HG03558 (cell line): ENCODE data around the gene GJD4.

Experiments used
- ATAC-seq: cut with Tn5 transposase; IDR thresholded peaks from one replicate; pipeline ENCODE4 v1.9.1; 2021; ENCODE audit warnings: moderate number of reproducible peaks; ENCODE audit not compliant: unreplicated experiment; ENCODE audit errors: extremely low read depth

Gene GJD4

DNA sequence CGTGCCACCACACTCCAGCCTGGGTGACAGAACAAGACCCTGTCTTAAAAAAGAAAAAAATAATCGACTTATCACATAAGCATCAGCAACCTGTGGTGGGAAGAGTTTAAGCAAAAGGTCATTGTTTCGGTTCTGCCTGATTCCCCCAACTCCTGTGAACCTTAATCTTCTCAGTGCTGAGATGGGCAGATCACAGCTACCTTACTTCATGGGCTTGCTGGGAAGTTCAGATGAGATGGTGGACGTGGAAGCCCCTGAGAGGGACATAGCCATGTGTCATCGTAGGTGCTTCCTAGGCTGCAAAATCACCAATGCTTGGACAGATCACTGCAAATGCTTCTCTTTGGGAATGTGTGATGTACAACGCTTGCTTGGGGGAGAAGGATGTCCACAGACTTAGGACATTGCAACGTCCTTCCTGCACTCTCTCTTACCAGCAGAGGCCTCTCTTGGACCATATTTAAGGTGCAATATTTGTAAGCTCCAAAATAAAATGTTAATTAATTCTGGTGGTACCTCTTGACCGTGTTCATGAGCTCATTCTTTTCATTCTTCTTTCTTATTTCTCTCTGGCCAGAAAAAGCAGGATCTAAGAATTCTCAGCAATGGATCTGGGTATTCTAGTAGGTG is 8.6 kb downstream of the GJD4 start:
- ATAC-seq, result no peak

DNA sequence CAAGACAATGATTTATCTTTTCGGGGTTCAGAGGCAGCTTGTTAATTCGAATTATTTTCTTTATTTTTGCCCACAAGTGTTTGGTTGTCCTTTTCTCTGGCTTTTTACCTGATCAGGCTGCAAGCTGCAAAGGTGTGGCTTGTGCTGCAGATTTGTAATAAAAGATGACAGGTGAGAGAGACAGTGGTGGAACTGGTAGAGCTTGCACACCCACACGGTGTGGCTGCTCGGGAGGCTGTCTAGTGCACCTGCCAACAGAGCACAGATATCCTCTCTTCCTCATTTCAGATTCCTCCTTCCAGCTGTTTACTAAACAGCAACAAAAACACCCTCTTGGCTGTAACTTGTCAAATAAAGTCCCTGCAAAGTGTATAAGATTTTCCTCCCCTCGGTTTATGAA is 9.2 kb downstream of the GJD4 start:
- ATAC-seq, result no peak

DNA sequence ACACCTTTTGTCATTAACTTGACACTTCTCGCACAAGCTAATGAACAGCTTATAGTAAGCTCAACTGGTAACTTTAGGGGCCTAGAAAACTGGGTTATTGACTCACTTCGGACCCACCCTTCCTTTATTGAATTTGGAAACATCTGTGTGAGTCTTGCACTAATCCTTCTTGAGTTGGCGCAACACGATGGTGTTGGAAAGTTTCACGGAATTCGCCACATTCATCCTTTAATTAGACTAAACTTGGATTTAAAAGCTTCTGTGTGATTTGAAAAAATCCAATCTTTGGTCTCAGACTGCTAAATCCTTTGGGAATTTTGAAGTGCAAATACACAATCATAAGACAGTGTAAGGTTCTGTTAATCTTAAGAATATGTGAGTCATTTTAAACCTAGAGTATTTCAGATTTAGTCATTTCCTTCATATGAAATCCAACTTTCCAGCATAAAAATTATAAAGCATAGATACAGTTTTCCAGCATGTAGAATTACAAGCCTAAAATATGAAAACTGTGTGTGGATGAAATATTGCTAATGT is 21.9 kb downstream of the GJD4 start:
- no peak for ATAC-seq

DNA sequence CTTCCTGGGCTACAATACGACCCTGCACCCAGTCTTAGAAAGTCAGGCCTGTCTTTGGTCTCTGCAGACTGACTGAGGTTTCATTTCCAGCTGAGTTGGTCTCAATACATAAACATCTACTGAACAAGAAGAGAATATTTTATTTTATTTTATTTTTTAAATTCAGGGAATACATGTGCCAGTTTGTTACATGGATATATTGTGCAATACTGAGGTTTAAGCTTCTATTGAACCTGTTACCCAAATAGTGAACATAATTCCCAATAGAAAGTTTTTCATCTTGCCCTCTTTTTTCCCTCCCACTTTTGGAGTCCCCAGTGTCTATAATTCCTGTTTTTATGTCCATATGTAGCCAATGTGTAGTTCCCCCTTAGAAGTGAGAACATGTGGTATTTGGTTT is 26.3 kb downstream of the GJD4 start:
- no peak for ATAC-seq

DNA sequence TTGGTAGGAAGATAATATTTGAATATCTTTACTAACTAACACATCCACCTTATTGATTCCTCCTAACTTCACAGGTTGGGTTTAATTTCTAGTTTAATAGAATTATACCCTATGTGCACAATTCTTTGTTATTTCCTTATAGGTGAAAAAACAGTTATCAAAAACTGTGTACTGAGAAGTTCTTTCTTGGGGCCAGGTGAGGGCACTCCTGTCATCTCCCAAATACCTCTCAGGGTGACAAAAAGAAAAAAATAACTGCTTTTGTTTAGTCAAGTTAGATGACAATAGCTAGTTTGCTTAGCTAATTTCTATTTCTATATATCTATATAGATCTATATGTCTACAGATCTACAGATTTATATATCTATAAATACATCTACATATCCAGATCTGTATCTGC is 26.9 kb downstream of the GJD4 start:
- no peak for ATAC-seq

DNA sequence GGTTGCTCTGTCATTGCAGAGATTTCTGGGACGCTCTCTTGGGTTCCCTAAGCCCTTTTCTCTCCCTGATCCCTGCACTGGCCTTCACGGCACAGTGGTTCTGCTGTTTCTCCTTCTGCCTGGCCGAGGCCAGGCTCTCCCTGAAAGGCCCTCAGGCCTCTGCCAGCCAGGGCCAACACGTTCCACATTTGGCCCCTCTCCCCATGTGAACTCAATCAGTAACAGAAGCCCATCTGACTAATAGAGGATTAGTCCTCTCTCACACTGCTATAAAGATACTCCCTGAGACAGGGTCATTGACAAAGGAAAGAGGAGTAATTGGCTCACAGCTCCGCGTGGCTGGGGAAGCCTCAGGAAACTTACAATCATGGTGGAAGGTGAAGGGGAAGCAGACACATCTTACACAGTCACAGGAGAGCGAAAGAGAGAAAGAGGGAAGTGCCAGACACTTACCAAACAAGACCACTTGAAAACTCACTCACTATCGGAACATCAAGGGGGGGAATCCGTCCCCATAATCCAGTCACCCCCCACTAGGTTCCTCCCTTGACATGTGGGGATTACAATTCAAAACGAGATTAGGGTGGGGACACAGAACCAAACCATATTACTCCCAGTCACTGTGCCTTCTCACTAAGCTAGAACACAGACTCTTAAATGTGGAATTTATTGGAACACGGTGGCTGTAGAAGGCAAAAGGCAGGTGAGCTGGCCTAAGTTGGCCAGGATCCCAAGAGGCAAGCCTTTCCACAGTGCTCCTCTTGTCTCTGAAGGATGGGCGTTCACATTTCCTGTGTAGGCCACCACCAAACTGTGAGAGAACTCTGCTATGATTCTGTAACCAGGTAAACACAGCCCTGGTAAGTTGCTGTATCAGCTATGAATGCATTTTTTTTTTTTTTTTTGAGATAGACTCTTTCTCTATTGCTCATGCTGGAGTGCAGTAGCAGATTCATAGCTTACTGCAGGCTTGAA is 28.2 kb downstream of the GJD4 start:
- no peak for ATAC-seq

DNA sequence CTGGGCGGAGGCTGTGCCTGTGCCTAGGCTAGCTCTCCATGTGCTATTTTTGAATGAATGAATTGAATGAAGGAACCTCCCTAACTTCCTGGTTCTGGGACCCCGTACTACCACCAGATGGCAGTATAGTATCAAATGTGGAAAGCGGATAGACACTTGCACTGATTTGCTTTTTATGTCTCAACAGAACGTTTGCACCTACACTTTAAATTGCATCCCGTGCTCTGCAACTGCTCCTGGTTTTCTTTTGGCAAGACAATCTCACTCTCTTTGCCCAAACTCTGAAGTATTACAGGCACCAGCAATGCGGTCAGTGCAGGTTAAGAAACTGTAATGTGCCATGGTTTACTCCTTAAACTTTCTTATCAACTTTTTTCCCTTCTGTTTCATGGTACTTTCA is 30.4 kb downstream of the GJD4 start:
- no peak for ATAC-seq

DNA sequence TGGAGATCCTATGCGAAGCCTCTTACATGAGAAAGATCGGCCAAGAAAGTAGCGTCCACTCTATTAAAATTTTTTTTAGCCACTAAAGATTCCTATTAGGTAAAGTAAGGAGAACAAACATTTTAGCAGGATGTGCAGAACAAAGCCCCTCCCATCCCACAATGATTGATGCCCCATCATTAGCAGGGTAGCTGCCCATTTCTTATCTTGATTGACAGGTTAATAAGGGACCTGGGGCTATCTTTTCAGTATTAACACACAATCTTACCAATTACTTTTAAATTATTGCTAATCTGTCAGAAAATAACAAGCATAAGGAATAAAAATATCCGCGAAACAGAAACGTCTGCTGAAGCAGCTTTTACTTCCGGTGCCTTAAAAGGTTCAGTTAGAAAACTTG is 31.8 kb downstream of the GJD4 start:
- no peak for ATAC-seq

DNA sequence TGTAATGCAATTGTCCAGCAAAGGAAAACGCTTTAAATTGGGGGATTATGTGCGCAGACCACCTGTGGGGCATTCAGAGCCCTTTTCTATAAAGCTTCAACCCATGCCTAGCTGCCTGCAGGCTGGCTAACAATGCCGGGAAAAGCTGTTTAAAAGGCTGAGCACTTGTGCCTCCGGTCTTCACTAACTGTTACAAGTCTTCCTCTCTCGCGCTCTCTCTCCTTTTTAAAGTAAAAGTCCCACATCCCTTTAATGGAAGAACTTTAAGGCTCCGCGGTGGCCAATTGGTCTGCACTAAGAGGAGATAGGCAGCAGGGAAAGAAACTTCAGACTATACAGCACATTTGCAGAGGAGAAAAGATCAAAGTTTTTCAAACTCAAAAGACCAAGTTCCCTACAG is 32.3 kb downstream of the GJD4 start:
- ATAC-seq, result no peak

DNA sequence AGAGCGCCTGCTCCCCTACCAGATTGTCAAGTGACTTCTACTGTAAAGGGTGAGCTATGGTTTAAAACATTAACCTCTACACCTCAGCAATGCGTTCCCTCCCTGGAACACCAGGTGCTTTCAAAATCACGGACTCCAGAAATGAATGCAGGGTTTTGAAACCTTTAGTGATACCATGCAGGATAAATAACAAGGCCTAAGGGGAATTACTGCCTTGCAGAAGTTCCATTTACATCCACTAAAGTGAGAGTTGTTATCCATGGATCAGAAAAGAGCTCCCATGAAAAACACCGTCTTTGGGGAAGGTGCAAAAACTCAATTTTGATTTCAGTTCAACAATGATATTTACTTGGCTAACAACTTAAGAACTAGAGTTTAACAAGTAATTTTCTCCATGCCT is 33.0 kb downstream of the GJD4 start:
- no peak for ATAC-seq

DNA sequence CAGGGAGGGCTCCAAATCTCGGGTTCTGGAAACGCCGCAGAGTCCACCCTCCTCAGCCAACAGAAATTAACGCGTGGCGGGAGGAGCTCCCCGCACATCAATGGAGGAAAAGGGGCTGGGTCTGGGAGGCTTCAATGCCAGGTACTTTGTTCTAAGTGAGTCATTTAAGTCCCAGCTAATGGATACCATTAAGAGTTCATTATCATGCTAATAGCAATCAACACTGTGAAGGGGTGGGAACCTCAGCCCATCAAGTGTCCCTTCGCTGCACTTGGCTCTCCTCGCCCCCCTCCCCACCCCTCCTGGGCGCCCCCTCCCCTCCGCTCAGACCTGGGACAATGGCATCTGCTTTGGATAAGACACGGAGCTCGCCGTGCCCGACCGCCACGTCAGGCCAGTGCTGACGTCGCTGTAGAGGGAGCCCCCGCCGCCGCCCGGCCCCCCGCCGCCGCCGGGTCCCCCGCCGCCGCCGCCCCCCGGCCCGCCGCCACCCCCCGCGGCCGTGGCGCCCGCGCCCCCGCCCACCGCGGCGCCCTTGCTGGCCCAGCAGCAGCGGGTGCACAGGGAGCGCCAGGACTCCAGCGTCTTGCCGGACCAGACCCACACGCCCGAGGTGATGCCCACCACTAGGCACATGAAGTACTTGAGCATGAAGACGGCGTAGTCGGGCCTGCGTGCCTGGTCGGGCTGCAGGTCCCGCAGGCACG is 34.0 kb downstream of the GJD4 start:
- ATAC-seq, result no peak

DNA sequence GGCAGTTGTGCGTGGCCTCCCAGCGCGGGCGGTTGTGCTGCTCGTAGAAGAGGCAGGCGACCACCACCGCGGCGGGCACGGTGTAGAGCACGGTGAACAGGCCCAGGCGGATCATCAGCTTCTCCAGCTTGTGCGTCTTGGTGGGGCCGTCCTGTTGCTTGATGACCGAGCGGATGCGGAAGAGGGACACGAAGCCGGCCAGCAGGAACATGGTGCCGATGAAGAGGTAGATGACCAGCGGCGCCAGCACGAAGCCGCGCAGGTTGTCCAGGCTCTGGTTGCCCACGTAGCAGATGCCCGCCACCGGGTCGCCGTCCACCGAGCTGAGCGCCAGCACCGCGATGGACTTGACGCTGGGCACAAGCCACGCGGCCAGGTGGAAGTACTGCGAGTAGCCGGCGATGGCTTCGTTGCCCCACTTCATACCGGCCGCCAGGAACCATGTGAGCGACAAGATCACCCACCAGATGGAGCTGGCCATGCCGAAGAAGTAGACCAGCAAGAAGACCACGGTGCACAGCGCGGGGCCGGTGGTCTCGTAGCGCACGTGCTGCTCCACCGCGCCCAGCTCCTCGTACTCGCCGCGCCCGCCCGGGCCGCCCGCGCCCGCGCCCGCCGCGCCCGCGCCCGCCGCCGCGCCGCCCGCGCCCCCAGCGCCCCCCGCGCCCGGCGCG is 34.7 kb downstream of the GJD4 start:
- ATAC-seq, result no peak

DNA sequence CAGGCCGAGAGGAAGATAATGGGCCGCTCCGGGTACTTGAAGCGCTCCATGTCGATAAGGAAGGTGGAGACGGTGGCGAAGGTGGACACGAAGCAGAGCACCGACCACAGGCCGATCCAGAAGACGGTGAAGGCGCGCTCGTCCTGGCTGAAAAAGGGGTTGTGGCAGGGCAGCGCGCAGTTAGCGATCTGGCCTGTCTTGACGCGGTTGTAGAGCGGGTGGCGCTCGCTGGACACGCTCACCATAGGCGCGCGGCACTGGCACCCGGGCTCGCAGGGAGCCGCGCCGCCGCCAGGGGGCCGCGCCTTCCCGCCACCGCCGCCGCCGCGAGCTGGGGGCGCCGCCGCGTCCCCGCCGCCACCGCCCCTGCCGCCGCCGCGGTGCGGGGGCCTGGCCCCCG is 35.3 kb downstream of the GJD4 start:
- ATAC-seq, result no peak

DNA sequence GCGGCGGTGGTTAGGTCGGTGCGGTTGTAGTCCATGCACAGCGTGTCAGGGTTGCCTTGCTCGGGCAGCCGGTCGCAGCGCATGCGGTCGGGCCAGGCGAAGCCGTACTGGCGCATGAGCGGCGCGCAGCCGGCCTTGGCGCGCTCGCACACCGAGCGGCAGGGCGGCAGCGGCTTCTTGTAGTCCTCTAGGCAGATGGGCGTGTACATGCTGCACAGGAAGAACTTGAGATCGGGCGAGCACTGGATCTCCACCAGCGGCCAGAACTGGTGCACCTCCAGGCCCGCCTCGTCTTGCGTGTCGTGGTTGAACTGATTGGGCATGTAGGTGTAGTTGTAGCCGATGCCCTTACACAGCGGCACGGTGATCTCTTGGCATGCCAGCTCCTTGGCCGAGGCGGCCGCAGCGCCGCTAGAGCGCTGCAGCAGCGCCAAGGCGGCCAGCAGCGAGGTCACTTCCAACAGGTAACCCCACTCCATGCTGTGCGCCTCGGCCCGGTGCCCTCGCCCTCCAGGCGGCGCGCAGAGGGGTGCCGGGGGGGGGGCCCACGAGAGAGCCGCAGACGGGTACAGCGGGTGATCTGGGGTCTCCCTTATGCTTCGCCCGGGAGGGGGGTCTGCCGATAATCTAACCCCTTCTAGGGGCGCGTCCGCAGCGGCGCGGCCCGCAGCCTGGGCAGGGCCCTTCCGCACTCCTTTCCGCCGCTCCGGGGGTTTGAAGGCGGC is 36.0 kb downstream of the GJD4 start:
- ATAC-seq, result no peak

DNA sequence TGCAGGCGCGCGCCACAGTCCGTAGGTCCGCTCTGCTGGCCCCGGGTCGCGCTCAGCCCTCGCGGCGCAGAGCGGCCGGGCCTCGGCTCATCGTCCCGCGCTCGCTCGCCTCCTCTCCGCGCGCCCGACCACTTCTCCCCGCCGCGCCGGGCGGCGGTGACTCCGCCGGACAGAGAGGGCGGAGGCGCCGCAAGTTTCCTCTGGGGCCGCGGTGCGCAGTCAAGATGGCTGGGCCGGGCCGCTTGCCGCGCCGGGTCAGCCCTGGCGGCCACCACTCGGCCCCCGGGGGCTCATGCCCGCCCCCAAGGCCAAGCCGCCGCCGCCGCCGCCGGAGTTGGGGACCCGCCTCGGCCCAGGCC is 36.5 kb downstream of the GJD4 start:
- no peak for ATAC-seq

DNA sequence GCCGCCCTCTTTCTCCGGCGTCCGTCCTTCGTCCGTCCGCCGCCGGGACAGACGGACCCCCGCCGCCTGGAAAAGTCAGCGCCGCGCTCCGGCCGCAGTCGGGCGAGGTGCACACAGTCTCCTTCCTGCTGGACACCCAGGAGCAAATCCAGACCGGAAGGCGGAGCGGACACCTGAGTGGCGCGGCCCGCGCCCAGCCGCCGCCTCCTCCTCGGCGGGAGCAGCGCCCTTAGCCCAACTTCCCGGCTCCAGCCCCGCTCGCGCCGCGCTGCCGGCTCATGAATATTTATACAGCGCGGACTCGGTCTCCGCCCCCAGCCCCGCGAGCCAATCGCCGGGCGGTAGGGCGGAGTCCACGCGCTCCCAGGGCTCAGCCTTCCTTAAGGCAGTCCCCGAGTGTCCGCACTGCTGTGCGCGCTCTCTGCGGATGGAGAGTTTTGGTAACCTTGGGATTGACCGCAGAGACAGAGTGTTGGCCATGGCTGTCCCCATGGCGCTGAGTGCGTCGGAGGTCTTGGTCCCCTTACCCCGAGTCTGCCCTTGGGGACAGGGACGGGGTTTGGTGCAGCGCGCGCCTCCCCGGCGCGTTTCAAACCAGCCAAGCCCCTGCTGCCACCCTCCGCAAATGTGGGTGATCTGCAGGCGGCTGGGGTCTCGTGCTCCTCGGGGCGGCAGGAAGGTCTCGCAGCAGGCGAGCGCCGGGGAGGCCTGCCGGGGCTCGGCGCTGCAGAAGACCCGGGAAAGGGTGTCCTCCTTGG is 37.1 kb downstream of the GJD4 start, which contains the start of gene FZD8:
Gene FZD8 (minus strand): TSS at position 262 of the 758 bp plus-strand sequence. CDS start 867 bp downstream, outside the sequence.
- peak; percentile 80 for ATAC-seq

DNA sequence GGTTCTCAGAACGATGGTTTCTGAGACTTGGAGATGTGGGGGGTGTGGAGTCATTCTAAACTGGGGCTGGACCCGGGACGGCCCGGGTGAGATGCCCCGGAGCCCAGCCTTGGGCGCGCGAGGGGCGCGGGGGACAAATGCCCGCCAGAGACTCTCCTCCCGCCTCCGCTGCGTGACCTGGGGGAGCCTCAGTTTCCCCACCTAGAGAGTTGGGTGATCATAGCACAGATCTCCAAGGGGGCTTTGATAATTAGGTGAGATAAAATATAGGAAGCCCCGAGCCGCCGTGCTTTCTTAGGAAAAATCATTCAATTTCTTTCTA is 37.6 kb downstream of the GJD4 start:
- ATAC-seq, result no peak

DNA sequence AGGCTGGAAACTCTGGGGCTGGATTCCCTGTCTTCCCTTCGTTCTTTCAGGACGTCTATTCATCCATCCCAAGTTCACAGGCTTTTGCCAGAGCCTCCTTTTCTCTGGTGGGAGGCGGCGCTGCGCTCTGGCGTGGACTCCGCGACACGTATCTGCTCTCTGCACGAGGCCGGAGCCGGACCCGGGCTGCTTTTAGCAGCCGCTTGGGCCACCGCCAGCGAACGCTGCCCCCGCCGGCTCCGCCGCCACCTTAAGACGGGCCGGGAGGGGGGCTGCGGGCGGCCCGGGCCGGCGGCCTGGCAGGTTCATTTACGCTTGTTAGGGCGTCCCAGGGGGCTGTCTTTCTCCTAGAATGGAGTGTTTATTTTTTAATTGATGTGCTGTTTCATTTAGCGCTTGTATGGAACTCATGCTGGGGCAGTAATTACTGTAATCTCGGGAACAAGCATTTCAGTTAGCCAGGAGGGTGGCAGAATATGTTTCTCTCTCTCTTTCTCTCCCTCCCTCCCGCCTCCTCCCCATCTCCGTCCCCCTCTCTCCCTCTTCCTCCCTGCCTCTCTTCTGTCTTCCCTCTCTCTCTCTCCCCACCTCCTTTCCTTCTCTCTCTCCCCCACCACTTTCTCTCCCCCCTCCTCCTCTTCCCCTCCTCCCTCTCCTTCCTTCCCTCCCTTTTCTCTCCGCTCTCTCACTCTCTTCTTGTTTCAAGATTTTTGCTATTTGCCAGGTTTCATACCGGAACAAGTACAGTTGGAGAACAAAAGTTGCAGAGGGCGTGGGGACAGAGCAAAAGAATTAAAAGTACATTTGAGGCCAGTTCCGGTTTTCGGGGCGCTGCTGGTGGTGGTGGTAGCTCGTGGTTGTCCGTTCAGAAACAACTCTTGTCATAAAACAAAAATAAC is 38.3 kb downstream of the GJD4 start:
- no peak for ATAC-seq
